Measurements from ENCODE around the gene GLRA2. TPM values are rescaled to one million over a fixed set of nuclear protein-coding genes. Genes with fewer than 3 reads are reported as not detected.

The GLRA2 gene
- total RNA-seq, 3 donors from 2014 or later (not counting 1 experiment from before 2014, with no cell fraction given): not detected

GRCh38 chrX:14509325-14510057 lies 19.8 kb upstream of the GLRA2 start:
- no peaks in the 10 kb centered on the region for H3K36me3 Mint-ChIP-seq
- Histone ChIP-seq H3K27ac (ENCODE audit: low read length) (no peak overlapping the region), H3K9me3 (ENCODE audit: control insufficient read depth, insufficient read depth, low read length) (no peaks in the 10 kb centered on the region), H3K4me3 (ENCODE audit: low read length) (no peak overlapping the region), H3K4me1 (ENCODE audit: control insufficient read depth, insufficient read depth, low read length) (no peaks in the 10 kb centered on the region), H3K27me3 (ENCODE audit: control insufficient read depth, insufficient read depth, low read length) (no peaks in the 10 kb centered on the region), H3K36me3 (ENCODE audit: control insufficient read depth, insufficient read depth, low read length) (no peaks in the 10 kb centered on the region)
- no peaks in the 10 kb centered on the region for H3K9me3 Mint-ChIP-seq
- no peak overlapping the region for H3K27ac Mint-ChIP-seq
- WGBS (ENCODE audit: insufficient coverage): no CpG with 5 or more reads among the region's 4 CpGs
- intact Hi-C loops (cut with micrococcal nuclease): no loop called here
- H3K27me3 Mint-ChIP-seq (ENCODE audit: low read depth in 2 of 2): peaks cover 0 to 21% of the 10 kb centered on the region in 2 donors
- no peaks in the 10 kb centered on the region for H3K4me1 Mint-ChIP-seq
- H3K4me3 Mint-ChIP-seq: no peak overlapping the region
- ATAC-seq: no peak
- TF ChIP-seq CTCF (IDR thresholded peaks at IDR 0.05): no peak
- DNase-seq: no peak

GRCh38 chrX:14528629-14529289 lies 577 bp upstream of the GLRA2 start:
- WGBS (ENCODE audit: insufficient coverage): 17% methylated on average over 13 of the region's 14 CpGs
- peak in 1 of 2 donors; percentile 46 for DNase-seq
- Histone ChIP-seq H3K27ac (ENCODE audit: low read length) (no peak overlapping the region), H3K4me1 (ENCODE audit: control insufficient read depth, insufficient read depth, low read length) (no peaks in the 10 kb centered on the region), H3K4me3 (ENCODE audit: low read length) (no peak overlapping the region), H3K9me3 (ENCODE audit: control insufficient read depth, insufficient read depth, low read length) (no peaks in the 10 kb centered on the region), H3K27me3 (ENCODE audit: control insufficient read depth, insufficient read depth, low read length) (no peaks in the 10 kb centered on the region), H3K36me3 (ENCODE audit: control insufficient read depth, insufficient read depth, low read length) (no peaks in the 10 kb centered on the region)
- no peak for TF ChIP-seq CTCF (IDR thresholded peaks at IDR 0.05)
- peaks cover 0 to 7% of the 10 kb centered on the region in 2 donors for H3K27me3 Mint-ChIP-seq (ENCODE audit: low read depth in 2 of 2)
- intact Hi-C loops (cut with micrococcal nuclease): loop anchor here (5.0 to 10.0 kb wide), 2 partner anchors 434 to 491 kb away; no protein-coding TSS in a partner anchor
- peaks cover 0 to 5% of the 10 kb centered on the region in 2 donors for H3K4me1 Mint-ChIP-seq
- H3K4me3 Mint-ChIP-seq: no peak overlapping the region
- no peak overlapping the region for H3K27ac Mint-ChIP-seq
- no peak for ATAC-seq
- peaks cover 0 to 2% of the 10 kb centered on the region in 2 donors for H3K9me3 Mint-ChIP-seq
- no peaks in the 10 kb centered on the region for H3K36me3 Mint-ChIP-seq

GRCh38 chrX:14533867-14534266 lies 4.5 kb downstream of the GLRA2 start:
- no peaks in the 10 kb centered on the region for H3K4me1 ChIP-seq (ENCODE audit: control insufficient read depth, insufficient read depth, low read length)
- H3K4me1 Mint-ChIP-seq: peaks cover 0 to 5% of the 10 kb centered on the region in 2 donors
- no peaks in the 10 kb centered on the region for H3K27me3 ChIP-seq (ENCODE audit: control insufficient read depth, insufficient read depth, low read length)
- H3K9me3 Mint-ChIP-seq: peaks cover 0 to 2% of the 10 kb centered on the region in 2 donors
- H3K36me3 ChIP-seq (ENCODE audit: control insufficient read depth, insufficient read depth, low read length): no peaks in the 10 kb centered on the region
- no peaks in the 10 kb centered on the region for H3K9me3 ChIP-seq (ENCODE audit: control insufficient read depth, insufficient read depth, low read length)
- no peak for TF ChIP-seq CTCF (IDR thresholded peaks at IDR 0.05)
- peaks cover 0 to 7% of the 10 kb centered on the region in 2 donors for H3K27me3 Mint-ChIP-seq (ENCODE audit: low read depth in 2 of 2)
- no peak overlapping the region for H3K27ac Mint-ChIP-seq
- no peaks in the 10 kb centered on the region for H3K36me3 Mint-ChIP-seq
- DNase-seq (no peak), ATAC-seq (no peak)
- H3K4me3 Mint-ChIP-seq: no peak overlapping the region
- no peak overlapping the region for H3K4me3 ChIP-seq (ENCODE audit: low read length)
- WGBS (ENCODE audit: insufficient coverage): no CpG with 5 or more reads among the region's 1 CpG
- intact Hi-C loops (cut with micrococcal nuclease): no loop called here
- H3K27ac ChIP-seq (ENCODE audit: low read length): no peak overlapping the region
